ENCODE data around the gene MIP. TPM values are rescaled to one million over a fixed set of nuclear protein-coding genes. Genes with fewer than 3 reads are reported as not detected.

Gene MIP
- total RNA-seq, 1 experiment from 2014 or later = not detected

DNA sequence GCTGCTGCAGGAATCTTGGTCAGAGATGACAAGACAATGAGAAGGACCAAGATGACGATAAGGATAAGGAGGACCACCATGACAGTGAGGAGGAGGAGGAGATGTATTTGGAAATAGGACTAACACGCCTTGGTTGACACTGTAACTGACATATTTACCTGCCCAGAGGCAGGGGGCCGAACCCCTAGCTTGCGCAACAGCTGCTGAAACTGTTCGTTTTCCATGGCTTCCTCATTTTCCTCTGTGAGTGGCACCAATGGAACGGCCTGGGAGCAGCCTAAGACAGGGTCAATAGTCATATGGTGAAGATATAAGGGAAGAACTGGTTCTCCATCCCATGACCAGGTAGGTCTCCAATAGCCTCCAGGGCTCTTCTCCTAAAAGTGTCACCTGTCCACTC is 34.0 kb downstream of the MIP start:
- BruUV-seq (replicated peaks) = no TSS peak
- TF ChIP-seq, protein P1, sequence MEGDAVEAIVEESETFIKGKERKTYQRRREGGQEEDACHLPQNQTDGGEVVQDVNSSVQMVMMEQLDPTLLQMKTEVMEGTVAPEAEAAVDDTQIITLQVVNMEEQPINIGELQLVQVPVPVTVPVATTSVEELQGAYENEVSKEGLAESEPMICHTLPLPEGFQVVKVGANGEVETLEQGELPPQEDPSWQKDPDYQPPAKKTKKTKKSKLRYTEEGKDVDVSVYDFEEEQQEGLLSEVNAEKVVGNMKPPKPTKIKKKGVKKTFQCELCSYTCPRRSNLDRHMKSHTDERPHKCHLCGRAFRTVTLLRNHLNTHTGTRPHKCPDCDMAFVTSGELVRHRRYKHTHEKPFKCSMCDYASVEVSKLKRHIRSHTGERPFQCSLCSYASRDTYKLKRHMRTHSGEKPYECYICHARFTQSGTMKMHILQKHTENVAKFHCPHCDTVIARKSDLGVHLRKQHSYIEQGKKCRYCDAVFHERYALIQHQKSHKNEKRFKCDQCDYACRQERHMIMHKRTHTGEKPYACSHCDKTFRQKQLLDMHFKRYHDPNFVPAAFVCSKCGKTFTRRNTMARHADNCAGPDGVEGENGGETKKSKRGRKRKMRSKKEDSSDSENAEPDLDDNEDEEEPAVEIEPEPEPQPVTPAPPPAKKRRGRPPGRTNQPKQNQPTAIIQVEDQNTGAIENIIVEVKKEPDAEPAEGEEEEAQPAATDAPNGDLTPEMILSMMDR (conservative IDR thresholded peaks at IDR 0.05; ENCODE audit: low read depth, low read length) = no peak
- TF ChIP-seq EZH2 (IDR thresholded peaks at IDR 0.05; ENCODE audit: borderline replicate concordance, low read depth, low read length, poor library complexity, severe bottlenecking) = no peak
- Histone ChIP-seq H3K36me3 (ENCODE audit: insufficient read depth, low read length, poor library complexity, severe bottlenecking) (peaks cover 76% of the 10 kb centered on the region), H3K27ac (ENCODE audit: low read depth, low read length, poor library complexity, severe bottlenecking) (no peak overlapping the region), H3K4me1 (ENCODE audit: insufficient read depth, low read length, poor library complexity, severe bottlenecking) (no peaks in the 10 kb centered on the region), H3K27me3 (replicated peaks; ENCODE audit: insufficient read depth, low read depth, low read length, poor library complexity) (no peaks in the 10 kb centered on the region), H3K9me3 (ENCODE audit: low read depth, low read length, poor library complexity, severe bottlenecking) (no peaks in the 10 kb centered on the region), H3K4me3 (ENCODE audit: low read depth, low read length, poor library complexity, severe bottlenecking) (no peak overlapping the region)
- ChIA-PET POLR2A (ENCODE audit: low non-redundant PET) (no interaction called here), CTCF (no interaction called here)
- no peak for DNase-seq (ENCODE audit: low spot score)
- intact Hi-C loops (cut with micrococcal nuclease; ENCODE audit: unreplicated experiment) = no loop called here

GRCh38 chr12:56417739-56418138 is 36.7 kb downstream of the MIP start:
- Histone ChIP-seq H3K36me3 (ENCODE audit: insufficient read depth, low read length, poor library complexity, severe bottlenecking) (peaks cover 54% of the 10 kb centered on the region), H3K9me3 (ENCODE audit: low read depth, low read length, poor library complexity, severe bottlenecking) (no peaks in the 10 kb centered on the region), H3K27ac (ENCODE audit: low read depth, low read length, poor library complexity, severe bottlenecking) (no peak overlapping the region), H3K4me1 (ENCODE audit: insufficient read depth, low read length, poor library complexity, severe bottlenecking) (no peaks in the 10 kb centered on the region), H3K4me3 (ENCODE audit: low read depth, low read length, poor library complexity, severe bottlenecking) (no peak overlapping the region), H3K27me3 (replicated peaks; ENCODE audit: insufficient read depth, low read depth, low read length, poor library complexity) (no peaks in the 10 kb centered on the region)
- BruUV-seq (replicated peaks) = no TSS peak
- DNase-seq (ENCODE audit: low spot score) = no peak
- intact Hi-C loops (cut with micrococcal nuclease; ENCODE audit: unreplicated experiment) = no loop called here
- CTCF ChIA-PET = no interaction called here
- no peak for TF ChIP-seq EZH2 (IDR thresholded peaks at IDR 0.05; ENCODE audit: borderline replicate concordance, low read depth, low read length, poor library complexity, severe bottlenecking)
- TF ChIP-seq, protein P1 (conservative IDR thresholded peaks at IDR 0.05; ENCODE audit: low read depth, low read length) = no peak
- POLR2A ChIA-PET (ENCODE audit: low non-redundant PET) = no interaction called here

DNA sequence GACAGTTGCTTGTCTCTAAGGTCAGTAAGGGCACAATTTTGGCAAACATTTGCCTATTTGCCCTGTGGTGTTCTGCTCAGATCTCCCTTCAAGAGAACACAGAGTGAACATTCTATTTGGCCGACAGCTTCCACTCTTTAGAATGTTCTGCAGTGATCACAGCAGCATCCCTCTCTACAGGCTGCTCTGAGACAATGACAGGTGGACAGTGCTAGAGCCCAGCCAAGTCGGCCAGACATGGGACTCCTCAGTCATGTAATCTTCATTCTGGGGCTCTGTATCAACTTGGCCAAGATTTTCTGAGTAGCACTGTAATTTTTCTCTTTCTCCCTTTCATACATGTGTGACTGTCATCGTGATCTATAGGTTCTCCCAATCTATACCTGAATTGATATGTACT is 40.1 kb downstream of the MIP start:
- intact Hi-C loops (cut with micrococcal nuclease; ENCODE audit: unreplicated experiment) = no loop called here
- no peaks in the 10 kb centered on the region for H3K27me3 ChIP-seq (replicated peaks; ENCODE audit: insufficient read depth, low read depth, low read length, poor library complexity)
- H3K4me1 ChIP-seq (ENCODE audit: insufficient read depth, low read length, poor library complexity, severe bottlenecking) = no peaks in the 10 kb centered on the region
- DNase-seq (ENCODE audit: low spot score) = no peak
- H3K27ac ChIP-seq (ENCODE audit: low read depth, low read length, poor library complexity, severe bottlenecking) = no peak overlapping the region
- no peak overlapping the region for H3K4me3 ChIP-seq (ENCODE audit: low read depth, low read length, poor library complexity, severe bottlenecking)
- TF ChIP-seq EZH2 (IDR thresholded peaks at IDR 0.05; ENCODE audit: borderline replicate concordance, low read depth, low read length, poor library complexity, severe bottlenecking) = no peak
- TF ChIP-seq, protein P1 (conservative IDR thresholded peaks at IDR 0.05; ENCODE audit: low read depth, low read length) = no peak
- ChIA-PET POLR2A (ENCODE audit: low non-redundant PET) (no interaction called here), CTCF (no interaction called here)
- no peaks in the 10 kb centered on the region for H3K9me3 ChIP-seq (ENCODE audit: low read depth, low read length, poor library complexity, severe bottlenecking)
- no TSS peak for BruUV-seq (replicated peaks)
- peaks cover 26% of the 10 kb centered on the region for H3K36me3 ChIP-seq (ENCODE audit: insufficient read depth, low read length, poor library complexity, severe bottlenecking)
